ENCODE data around the gene SMC5.
"Not testable (repeated sequence)": the region's sequence is repeated elsewhere in the genome, so short reads cannot be mapped to it uniquely, and the experiment has no call there.

SMC5 gene

DNA sequence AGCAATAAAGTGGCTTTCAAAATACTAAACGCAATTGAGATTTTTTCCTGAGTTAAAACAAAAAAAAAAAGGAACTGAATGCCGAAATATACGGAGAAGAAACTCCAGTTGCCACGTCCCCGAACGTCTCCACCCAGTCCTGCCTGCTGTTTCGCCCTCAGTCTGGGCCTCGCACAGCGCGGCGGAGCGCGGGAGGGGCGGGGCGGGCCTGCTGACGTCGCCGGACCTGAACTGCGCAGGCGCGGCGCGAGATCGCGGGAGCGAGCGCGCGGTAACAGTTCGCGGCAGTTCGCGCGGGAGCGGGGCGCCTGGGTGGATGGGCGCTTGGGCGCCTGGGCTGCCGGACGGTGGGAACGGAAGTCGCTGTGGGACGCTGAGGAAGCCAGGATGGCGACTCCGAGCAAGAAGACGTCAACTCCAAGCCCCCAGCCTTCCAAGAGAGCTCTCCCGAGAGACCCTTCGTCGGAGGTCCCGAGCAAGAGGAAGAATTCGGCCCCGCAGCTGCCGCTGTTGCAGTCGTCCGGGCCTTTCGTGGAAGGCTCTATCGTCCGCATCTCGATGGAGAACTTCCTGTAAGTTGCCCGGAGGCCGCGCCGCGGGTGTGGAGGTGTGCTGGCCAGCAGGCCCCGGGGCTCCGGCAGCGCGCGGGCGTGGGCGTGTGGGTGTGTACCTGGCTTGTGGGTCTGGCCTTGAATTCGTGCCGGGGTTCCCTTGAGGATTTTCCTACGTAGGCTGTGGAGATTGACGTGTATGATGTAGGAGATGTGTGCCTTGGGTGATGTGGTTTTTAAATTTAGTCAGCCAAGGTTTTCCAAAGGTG is at the start of gene SMC5:
TSS of gene SMC5 (plus strand) at position 287 of the 820 bp plus-strand sequence. CDS start at position 388, 101 bp downstream.
- peak; percentile 87 for DNase-seq

DNA sequence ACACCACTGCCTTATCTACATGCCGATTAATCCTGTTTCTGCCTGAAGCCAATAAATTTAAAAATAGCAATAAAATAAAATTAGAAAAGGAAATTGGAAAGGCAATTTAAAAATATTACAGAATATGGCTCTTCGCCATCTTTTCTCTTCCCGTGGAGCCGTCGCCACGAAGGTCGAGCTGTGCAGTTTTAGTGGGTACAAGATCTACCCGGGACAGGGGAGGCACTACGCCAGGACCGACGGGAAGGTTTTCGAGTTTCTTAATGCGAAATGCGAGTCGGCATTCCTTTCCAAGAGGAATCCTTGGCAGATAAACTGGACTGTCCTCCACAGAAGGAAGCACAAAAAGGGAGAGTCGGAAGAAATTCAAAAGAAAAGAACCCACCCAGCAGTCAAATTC is 41.7 kb upstream of the SMC5 start:
- DNase-seq, result no peak

DNA sequence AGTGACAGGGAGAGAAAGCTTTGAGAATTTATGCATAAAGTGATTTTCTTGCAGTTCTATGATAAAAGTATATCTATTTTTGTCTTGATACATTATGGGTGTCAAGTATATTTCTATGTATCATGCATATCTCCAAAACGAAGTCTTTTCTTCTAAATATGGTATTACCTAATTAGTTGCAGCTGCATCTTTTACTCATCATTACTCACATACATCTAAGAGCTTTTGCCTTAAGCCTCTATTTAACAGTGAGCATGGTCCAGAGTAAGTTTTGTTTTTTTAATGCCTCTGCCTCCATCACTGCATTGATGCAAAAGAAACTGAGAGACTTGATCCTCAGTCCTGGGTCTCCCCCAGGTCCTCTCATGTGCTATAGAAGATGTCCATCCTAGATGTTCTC is 40.0 kb upstream of the SMC5 start:
- no peak for DNase-seq

DNA sequence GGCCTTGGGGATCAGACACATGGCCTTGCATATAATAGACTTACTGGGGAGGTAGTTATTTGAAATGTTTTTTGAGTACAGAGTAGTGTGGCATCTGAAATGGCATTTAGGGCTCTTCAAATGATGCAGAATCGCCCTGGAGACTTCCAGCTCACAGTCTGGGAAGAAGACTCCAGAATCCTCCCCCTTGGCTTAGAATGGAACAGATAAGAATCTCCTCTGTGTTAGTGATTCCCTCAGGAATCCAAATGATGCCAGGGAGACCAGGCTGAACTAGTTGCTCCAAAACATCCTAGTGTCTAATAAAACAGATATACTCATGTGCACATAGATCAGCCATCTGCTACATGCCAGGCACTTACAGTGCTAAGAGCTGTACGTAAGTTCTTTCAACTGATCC is 38.6 kb upstream of the SMC5 start:
- DNase-seq, result no peak

DNA sequence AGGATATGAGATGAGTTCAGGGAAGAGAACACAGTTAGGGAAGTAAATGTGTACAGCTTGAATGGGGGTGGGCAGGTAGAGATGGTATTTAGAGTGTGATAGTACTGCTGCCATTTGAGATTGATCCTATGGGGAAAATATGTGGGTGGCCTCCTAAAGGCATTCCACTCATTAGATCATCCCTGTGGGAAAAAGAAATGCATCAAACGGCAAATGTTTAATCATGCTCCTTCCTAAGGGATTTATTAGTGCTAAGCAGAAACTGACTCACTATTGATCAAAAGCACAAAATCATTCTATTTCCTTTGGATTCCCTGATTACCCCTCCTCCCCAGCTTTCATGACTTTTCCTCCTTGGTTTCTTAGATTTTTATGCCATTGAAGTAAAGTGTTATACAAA is 36.4 kb upstream of the SMC5 start:
- no peak for DNase-seq

DNA sequence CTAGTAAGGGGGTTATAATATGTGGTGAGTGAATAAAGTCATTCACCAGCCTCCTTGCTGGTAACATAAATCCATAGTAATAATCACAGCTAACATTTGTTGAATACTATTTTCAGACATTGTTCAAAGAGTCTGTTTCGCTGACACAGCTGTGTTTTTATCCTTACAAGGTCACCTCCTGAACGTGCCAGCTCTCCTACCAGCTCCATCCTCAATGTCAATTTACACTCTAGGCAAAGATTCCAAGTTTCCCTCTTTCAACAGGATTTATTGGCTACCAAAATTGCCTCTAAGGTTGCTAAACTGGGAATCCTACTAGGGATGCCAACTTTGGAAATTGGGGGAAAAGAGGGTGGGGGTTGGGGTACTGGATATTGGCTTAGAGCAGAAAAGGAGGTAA is 30.7 kb upstream of the SMC5 start:
- DNase-seq, result no peak

DNA sequence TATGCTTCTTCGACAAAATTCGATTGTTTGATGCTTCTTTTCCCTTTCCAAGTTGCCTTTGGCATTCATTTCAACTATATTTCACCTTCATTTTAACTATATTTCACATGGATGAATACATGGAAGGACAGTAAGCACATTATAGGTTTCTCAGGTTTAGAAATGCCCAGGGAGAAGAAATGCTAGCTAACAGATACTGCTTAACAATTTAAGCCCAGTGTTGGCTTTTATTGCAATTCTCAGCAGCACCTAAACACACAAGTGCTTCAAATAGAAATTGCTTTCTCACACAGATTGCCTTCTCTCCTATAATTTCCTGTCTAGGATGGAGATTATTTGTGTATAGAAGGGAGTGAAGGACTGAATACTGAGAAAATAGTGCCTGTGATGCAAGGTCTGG is 30.2 kb upstream of the SMC5 start:
- no peak for DNase-seq

DNA sequence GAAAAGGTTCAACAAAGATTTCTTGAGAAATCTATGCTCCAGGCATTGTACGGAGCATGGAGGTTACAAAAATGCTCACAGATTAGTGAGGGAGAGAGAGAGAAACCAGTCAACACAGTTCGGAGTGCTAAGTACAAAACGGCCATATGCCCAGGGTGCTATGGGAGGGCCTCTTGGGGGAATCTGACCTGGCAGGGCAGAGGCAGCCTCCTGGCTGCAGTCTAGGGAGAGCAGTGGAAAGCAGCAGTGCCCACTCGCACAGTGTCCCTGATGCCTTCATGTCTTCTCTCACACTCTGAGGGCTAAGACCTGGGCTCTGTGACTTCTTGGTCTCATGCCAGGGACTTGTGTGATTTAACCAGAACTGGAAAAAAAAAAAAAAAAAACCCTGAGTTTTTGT is 29.8 kb upstream of the SMC5 start:
- DNase-seq, result no peak

DNA sequence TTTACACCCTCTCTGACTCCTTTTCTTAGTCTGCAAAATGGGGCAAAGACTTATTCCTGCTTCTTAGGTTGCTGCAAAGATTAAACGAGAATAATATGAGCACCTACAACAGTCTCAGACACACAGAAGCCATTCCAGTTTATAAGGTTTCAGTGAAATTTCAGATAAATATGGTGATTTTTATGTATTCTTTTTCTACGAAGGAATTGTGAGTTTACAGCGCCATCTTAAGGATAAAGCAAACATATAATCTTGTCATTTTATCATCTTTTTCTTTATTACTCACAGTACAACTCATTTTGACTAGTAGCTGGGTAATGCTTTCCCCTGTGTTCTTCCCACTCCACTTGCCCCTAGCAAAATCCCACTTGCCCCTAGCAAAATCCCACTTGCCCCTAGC is 29.2 kb upstream of the SMC5 start:
- no peak for DNase-seq

DNA sequence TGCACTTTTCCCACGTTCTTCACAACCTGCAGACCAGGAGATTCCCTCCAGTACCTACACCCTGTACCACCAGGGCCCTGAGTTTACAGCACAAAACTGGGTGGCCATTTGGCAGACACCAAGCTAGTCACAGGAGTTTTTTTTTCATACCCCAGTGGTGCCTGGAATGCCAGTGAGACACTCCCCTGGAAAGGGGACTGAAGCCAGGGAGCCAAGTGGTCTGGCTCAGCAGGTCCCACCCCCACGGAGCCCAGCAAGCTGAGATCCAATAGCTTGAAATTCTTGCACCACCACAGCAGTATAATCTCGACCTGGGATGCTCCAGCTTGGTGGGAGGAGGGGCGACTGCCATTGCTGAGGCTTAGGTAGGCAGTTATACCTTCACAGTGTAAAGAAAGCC is 26.3 kb upstream of the SMC5 start:
- no peak for DNase-seq

DNA sequence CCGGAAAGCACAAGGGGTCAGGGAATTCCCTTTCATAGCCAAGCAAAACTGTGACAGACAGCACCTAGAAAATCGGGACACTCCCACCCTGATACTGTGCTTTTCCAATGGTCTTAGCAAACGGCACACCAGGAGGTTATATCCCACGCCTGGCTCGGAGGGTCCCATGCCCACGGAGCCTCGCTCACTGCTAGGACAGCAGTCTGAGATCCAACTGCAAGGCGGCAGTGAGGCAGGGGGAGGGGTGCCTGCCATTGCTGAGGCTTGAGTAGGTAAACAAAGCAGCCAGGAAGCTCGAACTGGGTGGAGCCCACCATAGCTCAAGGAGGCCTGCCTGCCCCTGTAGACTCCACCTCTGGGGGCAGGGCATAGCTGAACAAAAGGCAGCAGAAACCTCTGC is 24.6 kb upstream of the SMC5 start:
- not testable (repeated sequence) for DNase-seq

DNA sequence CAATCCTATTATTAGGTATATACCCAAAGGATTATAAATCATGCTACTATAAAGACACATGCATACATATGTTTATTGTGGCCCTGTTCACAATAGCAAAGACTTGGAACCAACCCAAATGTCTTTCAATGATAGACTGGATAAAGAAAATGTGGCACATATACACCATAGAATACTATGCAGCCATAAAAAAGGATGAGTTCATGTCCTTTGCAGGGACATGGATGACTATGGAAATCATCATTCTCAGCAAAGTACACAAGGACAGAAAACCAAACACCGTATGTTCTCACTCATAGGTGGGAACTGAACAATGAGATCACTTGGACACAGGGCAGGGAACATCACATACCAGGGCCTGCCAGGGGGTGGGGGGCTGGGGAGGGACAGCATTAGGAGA is 12.8 kb upstream of the SMC5 start:
- DNase-seq, result not testable (repeated sequence)

DNA sequence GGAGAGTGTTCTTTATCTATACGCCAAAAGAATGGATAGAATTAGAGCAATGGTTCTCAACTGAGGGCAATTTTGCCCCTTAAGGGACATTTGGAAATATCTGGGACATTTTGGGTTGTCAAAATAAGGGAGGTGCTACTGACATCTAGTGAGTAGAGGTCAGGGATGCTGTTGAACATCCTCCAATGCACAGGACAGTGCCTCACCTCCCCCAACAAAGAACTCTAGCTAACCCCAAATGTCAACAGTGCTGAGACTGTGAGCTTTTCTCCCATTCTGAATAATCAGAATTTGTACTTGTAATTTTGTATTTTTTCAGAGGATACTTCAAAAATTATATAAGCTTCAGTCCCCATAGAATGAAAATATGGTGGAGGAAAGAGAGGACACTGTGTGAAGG is 8.6 kb upstream of the SMC5 start:
- no peak for DNase-seq

DNA sequence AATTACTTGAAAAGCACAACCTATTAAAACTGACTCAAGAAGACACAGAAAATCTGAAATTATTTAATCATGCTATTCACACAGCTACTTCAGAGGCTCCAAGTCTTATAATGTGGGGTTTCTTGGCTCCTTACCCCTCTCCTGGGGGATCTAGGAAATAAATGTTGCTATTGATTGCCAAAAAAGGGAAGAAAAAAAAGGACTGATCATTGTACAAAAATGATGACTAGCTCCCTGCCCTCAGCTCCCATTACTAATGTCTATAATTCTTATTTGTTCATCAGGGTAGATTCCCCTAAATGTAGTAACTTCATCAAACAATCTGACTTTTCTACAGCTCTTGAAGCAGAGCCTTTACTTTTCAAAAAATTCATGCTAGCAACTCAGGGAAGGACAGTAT is 3.3 kb upstream of the SMC5 start:
- no peak for DNase-seq

DNA sequence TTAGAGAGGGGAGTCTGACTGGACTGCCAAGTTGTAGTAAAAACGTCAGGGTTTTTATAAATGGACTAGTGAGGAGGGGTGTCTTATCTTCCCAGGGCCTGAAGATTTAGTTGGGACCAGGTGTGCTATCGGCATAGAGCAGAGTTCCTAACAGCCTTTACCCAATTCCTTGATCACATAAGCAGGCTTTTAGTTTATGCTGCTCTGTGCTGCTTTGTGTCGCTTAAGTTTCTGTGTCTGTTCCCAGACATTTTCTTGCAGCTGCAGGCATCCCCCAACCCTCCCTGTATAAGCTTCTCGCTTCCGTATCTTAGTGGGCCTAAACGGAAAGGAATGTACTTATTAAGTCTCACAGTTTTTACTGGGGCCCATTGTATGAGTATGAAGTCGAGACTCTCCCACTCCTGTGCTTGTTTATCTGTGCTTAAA is 2.6 kb upstream of the SMC5 start:
- no peak for DNase-seq

DNA sequence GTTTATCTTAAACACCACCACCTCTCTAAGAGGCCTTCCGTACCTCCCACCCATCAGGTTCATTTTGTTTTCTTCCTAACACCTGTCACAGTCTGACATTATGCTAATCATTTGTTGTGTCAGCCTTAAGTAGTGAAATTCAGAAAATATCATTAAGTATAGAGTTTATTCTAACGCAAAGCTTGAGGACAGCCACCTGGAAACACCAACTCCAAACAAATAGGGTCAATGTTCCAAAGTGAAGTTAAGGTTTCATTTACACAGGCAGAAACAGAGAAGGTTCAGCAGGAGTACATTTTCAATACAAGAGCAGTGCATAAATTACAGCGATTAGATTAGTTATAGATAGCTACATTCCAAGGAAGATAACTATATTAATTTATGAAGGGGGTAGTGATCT is 1.3 kb upstream of the SMC5 start:
- DNase-seq, result no peak

DNA sequence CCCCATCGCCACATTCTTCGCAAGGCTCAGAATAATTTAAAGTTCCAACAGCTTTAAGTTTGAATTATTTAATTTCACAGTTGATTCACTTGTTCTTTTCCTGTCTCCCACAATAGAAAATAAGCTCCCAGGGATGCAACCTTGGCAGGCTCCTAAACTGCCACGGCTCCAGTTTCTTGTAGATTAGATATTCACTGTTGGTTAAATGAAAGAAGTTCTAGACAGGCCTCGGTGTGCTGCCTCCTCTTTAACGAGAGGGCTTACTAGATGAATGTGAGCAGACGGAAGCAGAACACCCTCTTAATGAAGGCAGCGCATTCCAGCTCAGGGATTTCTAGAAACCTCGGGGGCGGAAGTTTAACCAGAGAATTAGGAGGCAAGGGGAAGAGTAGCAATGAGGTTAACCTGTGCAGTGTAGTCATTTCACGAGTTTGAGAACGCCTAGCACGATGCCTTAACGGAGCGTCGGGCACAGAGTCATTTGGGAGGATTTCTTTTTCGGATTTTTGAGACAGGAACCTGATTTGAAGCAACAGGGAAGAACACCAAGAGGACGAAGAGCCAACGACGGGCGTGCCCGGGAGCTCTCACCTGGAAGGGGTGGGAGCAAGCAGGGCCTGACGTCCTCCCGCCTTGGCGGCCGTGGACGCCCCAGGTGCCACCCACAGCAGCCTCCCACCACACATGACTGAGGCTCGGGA is 637 bp upstream of the SMC5 start:
- DNase-seq, result no peak

DNA sequence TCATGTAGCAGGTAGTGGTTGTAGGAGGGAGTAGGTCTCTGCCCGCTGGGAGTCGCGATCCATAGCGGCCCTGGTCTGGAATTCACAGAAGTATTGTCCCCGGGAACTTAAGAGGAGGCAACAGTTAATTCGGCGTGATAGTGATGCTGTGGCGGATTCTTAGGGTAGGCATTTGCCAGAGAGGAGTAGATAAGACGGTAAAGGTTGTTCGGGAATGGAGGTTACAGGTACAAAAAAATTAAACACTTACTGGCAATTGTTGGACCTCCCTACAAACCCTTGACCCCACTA is 679 bp downstream of the SMC5 start:
- no peak for DNase-seq

DNA sequence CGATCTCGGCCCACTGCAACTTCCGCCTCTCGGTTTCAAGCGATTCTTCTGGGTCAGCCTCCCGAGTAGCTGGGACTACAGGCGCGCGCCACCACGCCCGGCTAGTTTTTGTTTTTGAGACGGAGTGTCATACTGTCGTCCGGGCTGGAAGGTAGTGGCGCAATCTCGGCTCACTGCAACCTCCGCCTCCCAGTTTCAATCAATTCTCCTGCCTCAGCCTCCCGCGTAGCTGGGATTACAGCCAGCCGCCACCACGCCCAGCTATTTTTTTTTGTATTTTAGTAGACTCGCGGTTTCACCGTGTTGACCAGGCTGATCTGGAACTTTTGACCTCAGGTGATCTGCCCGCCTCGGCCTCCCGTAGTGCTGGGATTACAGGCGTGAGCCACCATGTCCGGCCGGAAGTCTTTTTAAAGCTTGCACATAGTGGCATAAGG is 1.2 kb downstream of the SMC5 start:
- no peak for DNase-seq

DNA sequence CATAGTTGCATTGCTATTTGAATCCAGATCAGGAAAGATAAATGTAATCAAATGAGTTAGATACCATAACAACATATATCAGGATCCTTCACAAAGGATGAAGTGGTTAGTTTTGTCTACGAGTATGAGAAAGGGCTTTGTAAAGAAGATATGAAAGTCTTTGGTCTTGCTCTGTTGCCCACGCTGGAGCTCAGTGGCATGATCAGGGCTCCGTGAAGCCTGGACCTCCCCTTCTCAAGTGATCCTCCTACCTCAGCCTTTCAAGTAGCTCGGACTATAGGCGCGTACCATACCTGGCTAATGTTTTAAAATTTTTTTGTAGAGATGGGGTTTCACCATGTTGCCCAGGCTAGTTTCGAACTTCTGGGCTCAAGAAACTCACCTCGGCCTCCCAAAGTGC is 1.8 kb downstream of the SMC5 start:
- no peak for DNase-seq

DNA sequence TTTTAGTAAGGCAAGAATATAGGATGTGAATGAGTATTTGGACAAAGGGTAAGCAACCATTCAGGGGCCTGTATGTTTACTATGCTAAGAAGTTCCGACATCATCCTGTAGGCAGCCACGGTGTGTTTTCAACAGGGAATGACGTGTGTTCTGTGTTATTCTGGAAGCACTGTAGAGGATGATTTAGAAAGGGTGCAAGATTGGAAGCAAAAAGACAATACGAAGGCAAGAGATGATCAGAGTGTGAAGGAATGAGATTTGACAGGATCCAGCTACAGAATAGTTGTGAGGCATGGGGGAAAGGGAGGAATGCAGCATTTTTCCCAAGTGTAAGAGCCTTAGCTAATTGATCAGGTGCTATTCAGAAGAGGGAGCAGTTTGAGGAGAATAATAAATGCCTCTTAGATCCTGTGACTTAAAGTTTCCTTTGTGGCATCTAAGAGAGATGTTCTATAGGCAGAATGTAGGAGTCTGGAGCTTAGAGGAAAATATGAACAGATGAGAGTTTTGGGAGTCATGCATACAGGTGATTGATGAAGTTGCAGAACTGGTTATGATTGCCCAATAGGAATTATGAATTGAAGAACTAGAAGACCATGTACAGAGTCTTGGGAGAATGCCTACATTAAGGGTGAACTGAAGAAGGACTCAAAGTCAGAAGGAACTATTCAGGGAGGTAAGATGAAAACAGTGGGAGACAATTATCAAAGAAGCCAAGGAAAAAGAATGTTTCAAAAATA is 2.5 kb downstream of the SMC5 start:
- DNase-seq, result no peak

DNA sequence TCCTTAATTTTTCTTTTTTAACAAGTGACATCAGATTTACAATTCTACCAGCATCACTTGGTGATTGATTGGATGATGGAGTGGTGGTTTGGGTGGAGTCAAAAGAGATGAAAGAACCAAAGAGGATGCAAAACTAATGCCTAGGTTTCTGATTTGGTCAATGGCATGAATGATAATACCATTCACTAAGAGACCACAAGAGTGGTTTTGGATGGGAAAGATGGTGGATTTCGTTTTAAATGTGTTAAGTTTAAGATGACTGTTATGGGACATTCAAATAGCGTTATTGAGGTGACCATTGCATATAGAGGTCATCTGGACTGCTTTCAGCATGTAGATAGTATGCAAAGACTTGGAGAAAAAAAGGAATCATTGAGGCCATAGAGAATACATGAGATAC is 3.6 kb downstream of the SMC5 start:
- DNase-seq, result no peak

DNA sequence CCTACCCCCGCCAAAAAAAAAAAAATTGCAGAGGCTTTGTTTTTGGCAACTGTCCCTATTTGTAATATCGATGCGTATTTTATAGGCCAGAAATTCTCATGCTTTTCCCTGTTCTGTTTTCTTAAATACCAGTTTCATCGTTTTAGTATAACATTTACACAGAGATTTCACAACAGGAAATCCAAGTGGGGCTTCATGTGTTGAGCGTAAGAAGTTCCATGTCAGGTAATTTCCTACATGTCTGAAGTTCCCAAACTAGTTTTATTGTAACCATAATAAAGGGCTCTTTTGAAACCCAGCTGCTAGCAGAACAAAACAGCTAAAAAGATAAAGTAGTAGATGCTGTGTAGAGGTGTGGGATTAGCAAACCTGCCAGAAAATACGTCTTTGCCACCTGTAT is 4.2 kb downstream of the SMC5 start:
- DNase-seq, result no peak

DNA sequence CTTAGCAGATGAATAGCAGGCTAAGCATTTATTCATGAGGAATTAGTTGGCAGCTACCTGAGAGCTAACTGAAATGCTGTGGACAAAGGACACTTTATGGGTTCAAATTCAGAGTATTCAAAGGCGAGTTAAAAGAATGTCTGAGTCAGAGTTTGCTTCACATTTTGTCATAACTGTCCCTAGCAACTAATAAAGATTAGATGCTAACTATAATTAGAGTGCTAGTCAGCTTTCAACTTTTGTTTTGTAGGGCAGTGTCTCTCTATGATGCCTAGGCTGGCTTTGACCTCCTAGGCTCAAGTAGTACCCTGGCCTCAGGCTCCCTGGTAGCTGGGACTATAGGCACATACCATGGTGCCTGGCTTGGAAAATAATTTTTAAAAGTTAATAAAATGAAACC is 4.6 kb downstream of the SMC5 start:
- DNase-seq, result no peak
